ENCODE data around the gene LAIR1. TPM values are rescaled to one million over a fixed set of nuclear protein-coding genes. Genes with fewer than 3 reads are reported as not detected.
"Not testable (repeated sequence)": the region's sequence is repeated elsewhere in the genome, so short reads cannot be mapped to it uniquely, and the experiment has no call there.

Gene LAIR1
- total RNA-seq, 1 experiment from 2014 or later = 0.12 TPM

- DNase-seq (ENCODE audit: low read depth) = no peak
These were observed 12.0 kb upstream of the LAIR1 start for GRCh38 chr19:54376610-54377285.

DNA sequence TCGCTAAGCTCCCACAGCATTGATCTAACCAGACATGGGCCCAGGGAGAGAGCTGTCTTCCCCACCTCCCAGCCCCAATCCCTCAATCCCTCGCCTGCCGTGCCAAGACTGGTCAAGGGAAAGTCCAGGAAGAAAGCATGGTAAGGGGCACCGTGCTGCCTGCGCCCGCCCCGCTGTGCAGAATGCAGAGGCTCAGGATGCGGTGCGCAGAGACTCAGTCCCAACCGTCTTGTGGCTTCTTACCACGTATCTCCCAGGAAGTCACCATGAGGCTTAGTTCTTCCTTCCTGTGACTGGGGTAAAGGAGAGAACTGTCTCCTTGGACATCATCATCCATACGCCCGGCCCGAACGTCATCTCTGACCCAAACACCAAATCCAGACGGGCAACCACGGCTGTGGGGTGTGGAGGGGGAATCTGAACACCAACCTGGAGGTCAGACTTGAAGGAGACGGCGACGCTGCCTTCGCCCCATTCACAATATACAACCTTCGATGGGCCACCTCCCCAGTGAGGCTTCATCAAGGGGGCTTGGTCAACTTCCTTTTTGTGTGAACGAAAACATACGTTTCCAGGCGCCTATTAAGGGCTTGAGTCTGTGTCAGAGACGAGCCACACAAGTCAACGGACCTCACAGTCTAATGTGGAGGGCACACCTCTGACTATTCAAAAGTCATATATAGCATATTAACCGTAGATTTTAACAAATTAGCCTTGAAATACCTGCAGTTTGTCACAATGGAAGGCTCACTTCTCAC lies 10.6 kb upstream of the LAIR1 start:
- DNase-seq (ENCODE audit: low read depth) = not testable (repeated sequence)

DNA sequence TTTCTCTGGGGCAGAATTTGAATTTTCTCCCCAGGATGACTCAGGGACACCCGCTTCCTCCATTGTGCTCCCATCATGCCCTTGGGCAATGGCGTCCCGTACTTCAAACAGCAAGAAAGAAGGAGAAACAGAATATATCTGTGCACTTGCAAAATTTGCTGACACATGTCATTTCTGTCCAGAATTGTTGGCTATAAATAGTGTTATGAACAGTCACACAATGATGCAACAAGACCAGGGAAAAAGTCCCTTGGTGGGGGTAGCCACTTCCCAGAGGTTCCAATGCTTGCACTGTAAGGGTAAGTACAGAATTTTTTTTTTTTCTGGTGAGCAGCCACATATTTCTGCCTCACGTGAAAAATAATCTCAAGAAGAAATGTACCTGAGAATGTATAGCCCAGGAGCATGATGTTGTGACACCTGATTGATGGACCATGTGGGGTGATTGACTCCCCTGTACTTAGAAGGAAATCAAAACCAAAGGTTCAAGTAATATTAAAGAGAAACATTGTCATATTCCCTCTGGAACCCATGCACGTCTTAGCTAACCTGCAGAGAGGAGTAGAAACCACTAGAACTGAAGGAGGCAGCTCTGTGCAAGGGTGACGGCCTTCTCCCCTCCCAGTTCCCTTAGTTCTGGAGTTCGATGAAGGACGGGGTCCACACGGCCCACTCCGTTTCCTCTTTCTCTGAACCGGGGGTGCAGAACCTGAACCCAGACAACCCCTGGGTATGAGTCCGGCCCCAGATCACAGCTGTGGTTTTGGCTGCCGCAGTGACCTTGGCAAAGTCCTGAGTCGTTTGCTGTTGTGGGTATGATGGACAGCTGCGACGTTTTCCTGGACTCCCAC lies 9.3 kb upstream of the LAIR1 start:
- peak; percentile 50 for DNase-seq (ENCODE audit: low read depth)

- not testable (repeated sequence) for DNase-seq (ENCODE audit: low read depth)
These were observed 6.7 kb upstream of the LAIR1 start for GRCh38 chr19:54371453-54371852.

- peak; percentile 34 for DNase-seq (ENCODE audit: low read depth)
These were observed 5.7 kb upstream of the LAIR1 start for GRCh38 chr19:54370434-54370796.

- not testable (repeated sequence) for DNase-seq (ENCODE audit: low read depth)
These were observed 5.1 kb upstream of the LAIR1 start for GRCh38 chr19:54369688-54370433.

GRCh38 chr19:54369082-54369687 lies 4.5 kb upstream of the LAIR1 start:
- no peak for DNase-seq (ENCODE audit: low read depth)

- DNase-seq (ENCODE audit: low read depth) = no peak
These were observed 2.1 kb upstream of the LAIR1 start for GRCh38 chr19:54366811-54367210.

DNA sequence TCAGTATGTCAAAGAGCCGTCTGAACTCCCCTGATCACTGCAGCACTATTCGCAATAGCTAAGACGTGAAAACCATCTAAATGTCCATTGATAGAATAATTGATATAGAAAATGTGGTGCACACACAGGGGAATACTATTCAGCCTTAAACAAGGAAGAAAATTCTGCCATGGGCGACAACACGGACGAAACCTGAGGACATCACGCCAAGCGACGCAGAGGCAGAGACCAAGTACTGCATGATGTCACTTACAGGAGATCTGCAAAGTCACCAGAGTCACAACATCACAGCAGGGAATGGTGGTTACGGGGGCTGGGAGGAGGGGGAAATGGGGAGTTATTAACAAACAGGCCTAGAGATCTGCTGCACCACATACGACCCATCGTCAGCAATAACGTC lies 1.1 kb upstream of the LAIR1 start:
- not testable (repeated sequence) for DNase-seq (ENCODE audit: low read depth)

GRCh38 chr19:54361680-54362422 lies 2.9 kb downstream of the LAIR1 start:
- DNase-seq (ENCODE audit: low read depth) = not testable (repeated sequence)

GRCh38 chr19:54359149-54359820 lies 5.4 kb downstream of the LAIR1 start:
- DNase-seq (ENCODE audit: low read depth) = not testable (repeated sequence)

DNA sequence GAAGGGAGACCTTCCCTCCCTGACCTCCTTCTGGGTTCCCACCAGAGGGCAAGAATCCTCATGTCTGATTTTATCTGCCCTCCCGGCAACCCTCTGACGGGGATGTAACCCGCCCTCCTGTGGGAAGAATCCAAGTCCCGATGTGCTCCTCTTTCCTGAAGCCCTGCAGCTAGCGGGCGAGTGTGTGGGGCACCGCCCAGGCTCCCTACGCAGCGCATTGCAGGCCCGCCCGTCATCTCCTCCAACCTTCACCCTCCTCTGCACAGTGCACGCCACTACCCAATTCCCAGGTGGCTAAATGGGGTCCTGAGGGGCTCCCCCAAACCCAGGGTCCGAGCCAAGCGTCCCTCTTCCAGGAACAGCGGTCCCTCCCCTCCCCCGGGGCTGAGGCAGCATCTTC lies 7.3 kb downstream of the LAIR1 start:
- no peak for DNase-seq (ENCODE audit: low read depth)

DNA sequence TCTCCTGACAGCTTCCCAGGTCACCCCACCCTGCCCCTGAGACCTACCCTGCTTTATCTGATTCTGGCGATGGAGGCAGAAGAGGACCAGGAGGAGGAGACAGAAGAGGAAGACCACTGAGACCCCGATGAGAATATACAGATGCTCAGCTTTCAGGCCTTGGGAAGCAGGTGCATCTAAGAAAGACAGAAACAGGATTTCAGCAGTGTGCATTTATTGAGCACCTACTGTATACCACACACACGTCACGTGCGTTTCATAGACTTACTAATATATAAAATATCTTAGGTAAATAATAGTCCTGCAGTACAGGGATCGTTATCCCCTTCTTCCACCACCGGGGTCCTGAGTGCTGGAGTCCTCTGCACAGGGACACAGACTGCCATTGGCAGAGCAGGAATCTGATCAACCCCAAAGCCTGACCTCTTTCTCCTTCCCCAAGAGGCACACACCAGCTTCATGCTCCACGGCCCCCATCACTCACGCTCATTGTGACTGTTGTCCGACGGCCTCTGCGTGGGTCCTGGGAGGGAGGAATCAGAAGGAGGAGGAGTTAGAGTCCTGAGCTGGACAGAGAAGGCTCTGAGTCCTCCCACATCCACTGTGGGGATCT lies 8.2 kb downstream of the LAIR1 start:
- DNase-seq (ENCODE audit: low read depth) = no peak

- no peak for DNase-seq (ENCODE audit: low read depth)
These were observed 9.1 kb downstream of the LAIR1 start for GRCh38 chr19:54355675-54356074.

GRCh38 chr19:54354761-54355160 lies 10.0 kb downstream of the LAIR1 start:
- no peak for DNase-seq (ENCODE audit: low read depth)

DNA sequence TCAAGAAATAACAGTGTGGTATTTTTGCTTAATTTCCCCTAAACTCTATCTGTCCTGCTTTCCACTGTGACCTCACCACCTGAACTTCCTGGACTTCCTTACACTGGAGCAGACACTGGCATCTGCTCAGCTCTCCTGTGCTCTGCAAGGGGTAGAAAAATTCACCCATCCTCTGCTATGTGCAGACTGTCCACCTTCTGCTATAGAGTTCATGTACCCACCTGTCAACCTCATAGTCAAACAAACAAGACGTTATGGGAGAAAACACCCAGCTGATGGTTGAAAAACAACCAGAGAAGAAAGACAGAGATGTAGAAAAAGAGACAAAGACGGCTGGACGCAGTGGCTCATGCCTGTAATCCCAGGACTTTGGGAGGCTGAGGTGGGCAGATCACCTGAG lies 12.2 kb downstream of the LAIR1 start:
- DNase-seq (ENCODE audit: low read depth) = no peak

DNA sequence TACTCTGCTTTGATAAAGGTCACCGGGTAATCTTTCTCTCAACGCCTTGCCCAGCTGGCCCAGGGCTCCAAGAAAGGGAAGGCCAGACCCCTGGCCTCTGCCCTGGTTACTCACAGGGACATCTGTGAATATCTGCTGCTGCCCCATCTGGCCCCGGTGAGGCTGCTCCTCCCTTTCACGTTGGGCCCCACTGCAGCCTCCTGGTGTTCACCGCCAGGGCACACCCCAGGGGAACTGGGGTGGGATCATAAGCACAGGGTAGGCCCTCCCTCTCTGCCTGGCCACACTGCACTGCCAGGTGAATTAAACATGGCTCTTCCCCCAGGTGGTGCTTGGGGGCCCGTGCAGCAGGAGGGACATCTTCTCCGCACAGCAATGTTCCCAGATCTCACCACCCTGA lies 12.7 kb downstream of the LAIR1 start:
- no peak for DNase-seq (ENCODE audit: low read depth)

DNA sequence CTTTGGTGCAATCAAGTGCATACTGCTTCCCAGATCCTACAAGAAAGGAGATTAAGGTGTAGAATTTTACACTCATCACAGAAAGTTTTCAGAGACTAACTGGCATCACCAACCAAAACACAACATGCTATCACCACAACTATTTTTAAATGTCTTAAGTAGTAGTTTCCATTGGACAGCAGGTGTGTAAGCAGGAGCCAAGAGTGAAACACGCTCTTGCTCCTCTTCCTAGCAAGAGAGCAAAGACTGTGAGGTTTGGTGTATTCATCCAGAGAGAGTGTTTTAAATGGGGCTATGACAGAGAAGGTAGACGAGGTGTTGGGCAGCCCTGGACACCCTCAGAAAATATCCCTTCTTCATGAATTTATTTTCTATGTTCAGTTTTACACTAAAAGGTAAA lies 13.3 kb downstream of the LAIR1 start:
- DNase-seq (ENCODE audit: low read depth) = no peak

GRCh38 chr19:54345938-54346386 lies 18.8 kb downstream of the LAIR1 start:
- no peak for DNase-seq (ENCODE audit: low read depth)

GRCh38 chr19:54343868-54344267 lies 20.9 kb downstream of the LAIR1 start:
- no peak for DNase-seq (ENCODE audit: low read depth)
